ENCODE measurements around the gene RMND1.

The RMND1 gene

GRCh38 chr6:151436802-151437201 lies 15.1 kb downstream of the RMND1 start:
- Histone ChIP-seq H3K79me2 (ENCODE audit: insufficient read depth, low read depth) (no peaks in the 10 kb centered on the region; the same call in 1 of the 2 replicates), H2AFZ (ENCODE audit: low read depth) (no peak overlapping the region), H3K9ac (no peak overlapping the region), H3K36me3 (ENCODE audit: insufficient read depth) (no peaks in the 10 kb centered on the region; the same call in 1 of the 2 replicates), H3K4me1 (ENCODE audit: low read depth, poor library complexity, severe bottlenecking) (peaks cover 17% of the 10 kb centered on the region), H3K4me3 (IDR thresholded peaks at IDR 0.05; ENCODE audit: insufficient read depth, low read depth, low read length) (no peak overlapping the region), H3K27me3 (ENCODE audit: insufficient read depth, low read depth) (no peaks in the 10 kb centered on the region), H3K4me2 (no peak overlapping the region), H4K20me1 (ENCODE audit: insufficient read depth) (no peaks in the 10 kb centered on the region), H3K27ac (no peak overlapping the region)
- TF ChIP-seq CTCF (conservative IDR thresholded peaks at IDR 0.05; ENCODE audit: low read depth, low read length): no peak

GRCh38 chr6:151436300-151436699 lies 15.6 kb downstream of the RMND1 start:
- no peak overlapping the region for H3K4me3 ChIP-seq (IDR thresholded peaks at IDR 0.05; ENCODE audit: insufficient read depth, low read depth, low read length)
- TF ChIP-seq CTCF (conservative IDR thresholded peaks at IDR 0.05; ENCODE audit: low read depth, low read length): no peak
- H3K4me1 ChIP-seq (ENCODE audit: low read depth, poor library complexity, severe bottlenecking): peaks cover 14% of the 10 kb centered on the region
- H3K4me2 ChIP-seq: no peak overlapping the region
- no peaks in the 10 kb centered on the region for H3K27me3 ChIP-seq (ENCODE audit: insufficient read depth, low read depth)
- no peaks in the 10 kb centered on the region; the same call in 1 of the 2 replicates for H3K79me2 ChIP-seq (ENCODE audit: insufficient read depth, low read depth)
- no peak overlapping the region for H3K9ac ChIP-seq
- H3K36me3 ChIP-seq (ENCODE audit: insufficient read depth): no peaks in the 10 kb centered on the region; the same call in 1 of the 2 replicates
- H3K27ac ChIP-seq: no peak overlapping the region
- no peak overlapping the region for H2AFZ ChIP-seq (ENCODE audit: low read depth)
- no peaks in the 10 kb centered on the region for H4K20me1 ChIP-seq (ENCODE audit: insufficient read depth)

- Histone ChIP-seq H2AFZ (ENCODE audit: low read depth) (no peak overlapping the region), H3K4me2 (no peak overlapping the region), H3K36me3 (ENCODE audit: insufficient read depth) (no peaks in the 10 kb centered on the region; the same call in 1 of the 2 replicates), H3K4me3 (IDR thresholded peaks at IDR 0.05; ENCODE audit: insufficient read depth, low read depth, low read length) (no peak overlapping the region), H3K9ac (no peak overlapping the region), H4K20me1 (ENCODE audit: insufficient read depth) (no peaks in the 10 kb centered on the region), H3K27me3 (ENCODE audit: insufficient read depth, low read depth) (no peaks in the 10 kb centered on the region), H3K27ac (no peak overlapping the region), H3K79me2 (ENCODE audit: insufficient read depth, low read depth) (no peaks in the 10 kb centered on the region), H3K4me1 (ENCODE audit: low read depth, poor library complexity, severe bottlenecking) (no peaks in the 10 kb centered on the region)
- TF ChIP-seq CTCF (conservative IDR thresholded peaks at IDR 0.05; ENCODE audit: low read depth, low read length): no peak
These were observed 17.6 kb downstream of the RMND1 start for GRCh38 chr6:151434369-151434768.

GRCh38 chr6:151432651-151433050 lies 19.3 kb downstream of the RMND1 start:
- Histone ChIP-seq H3K36me3 (ENCODE audit: insufficient read depth) (no peaks in the 10 kb centered on the region; the same call in 1 of the 2 replicates), H3K79me2 (ENCODE audit: insufficient read depth, low read depth) (no peaks in the 10 kb centered on the region), H3K4me3 (IDR thresholded peaks at IDR 0.05; ENCODE audit: insufficient read depth, low read depth, low read length) (no peak overlapping the region)

More at GRCh38 chr6:151432651-151433050, 19.3 kb downstream of the RMND1 start:
- no peak overlapping the region for H3K4me2 ChIP-seq
- H2AFZ ChIP-seq (ENCODE audit: low read depth): no peak overlapping the region
- H3K27ac ChIP-seq: no peak overlapping the region
- no peaks in the 10 kb centered on the region for H3K27me3 ChIP-seq (ENCODE audit: insufficient read depth, low read depth)
- TF ChIP-seq CTCF (conservative IDR thresholded peaks at IDR 0.05; ENCODE audit: low read depth, low read length): no peak
- no peaks in the 10 kb centered on the region for H4K20me1 ChIP-seq (ENCODE audit: insufficient read depth)
- H3K9ac ChIP-seq: no peak overlapping the region
- H3K4me1 ChIP-seq (ENCODE audit: low read depth, poor library complexity, severe bottlenecking): no peaks in the 10 kb centered on the region
